KG1 (cell line): ENCODE results near the gene ANKDD1B.
"Not testable (repeated sequence)": the region's sequence is repeated elsewhere in the genome, so short reads cannot be mapped to it uniquely, and the experiment has no call there.

Experiments used
- DNase-seq: peaks from one replicate; lab custom pipeline; 2025; lab: John Stamatoyannopoulos, UW

ANKDD1B gene

DNA sequence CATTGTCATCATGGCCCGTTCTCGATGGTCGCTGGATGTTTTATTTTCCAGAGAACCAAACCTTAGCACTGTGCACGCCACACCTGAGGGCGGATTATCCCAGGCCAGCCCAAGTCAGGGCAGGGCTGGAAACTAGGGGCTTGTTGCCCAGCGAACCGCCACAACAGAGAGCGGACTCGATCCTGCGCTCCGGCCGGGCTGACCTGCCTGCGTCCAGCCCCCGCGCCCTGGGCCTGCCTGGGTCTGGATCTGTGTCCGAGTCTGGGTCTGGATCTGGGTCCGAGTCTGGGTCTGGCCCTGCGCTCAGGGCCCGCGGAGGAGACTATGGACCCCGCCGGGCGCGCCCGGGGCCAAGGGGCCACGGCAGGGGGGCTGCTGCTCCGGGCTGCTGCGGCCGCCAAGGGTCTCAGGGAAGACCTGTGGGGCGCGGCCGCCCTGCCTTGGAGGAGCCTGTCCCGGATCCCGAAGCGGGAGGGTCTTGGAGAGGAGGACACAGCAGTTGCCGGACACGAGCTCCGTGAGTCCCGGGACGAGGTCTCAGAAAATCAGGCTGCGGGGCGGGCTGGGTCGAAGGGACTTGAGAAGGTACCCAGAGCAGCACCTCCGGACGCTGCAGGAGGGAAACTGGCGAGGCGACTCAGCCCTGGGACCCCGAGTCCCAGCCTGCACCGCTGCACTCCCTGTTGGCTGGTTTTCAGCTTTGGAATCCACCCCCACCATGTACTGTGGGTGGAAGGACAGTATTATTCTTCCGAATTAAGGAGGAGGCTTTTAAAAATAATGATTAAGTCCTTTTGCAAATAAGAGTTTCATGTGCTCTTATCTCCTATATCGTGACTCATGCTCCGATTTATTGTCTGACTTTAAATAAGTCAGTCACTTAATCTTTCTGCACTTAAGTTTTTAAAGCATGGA, at the start of gene ANKDD1B:
TSS of gene ANKDD1B (plus strand) at position 143 of the 915 bp plus-strand sequence. CDS start at position 325, 182 bp downstream.
- DNase-seq: no peak

DNA sequence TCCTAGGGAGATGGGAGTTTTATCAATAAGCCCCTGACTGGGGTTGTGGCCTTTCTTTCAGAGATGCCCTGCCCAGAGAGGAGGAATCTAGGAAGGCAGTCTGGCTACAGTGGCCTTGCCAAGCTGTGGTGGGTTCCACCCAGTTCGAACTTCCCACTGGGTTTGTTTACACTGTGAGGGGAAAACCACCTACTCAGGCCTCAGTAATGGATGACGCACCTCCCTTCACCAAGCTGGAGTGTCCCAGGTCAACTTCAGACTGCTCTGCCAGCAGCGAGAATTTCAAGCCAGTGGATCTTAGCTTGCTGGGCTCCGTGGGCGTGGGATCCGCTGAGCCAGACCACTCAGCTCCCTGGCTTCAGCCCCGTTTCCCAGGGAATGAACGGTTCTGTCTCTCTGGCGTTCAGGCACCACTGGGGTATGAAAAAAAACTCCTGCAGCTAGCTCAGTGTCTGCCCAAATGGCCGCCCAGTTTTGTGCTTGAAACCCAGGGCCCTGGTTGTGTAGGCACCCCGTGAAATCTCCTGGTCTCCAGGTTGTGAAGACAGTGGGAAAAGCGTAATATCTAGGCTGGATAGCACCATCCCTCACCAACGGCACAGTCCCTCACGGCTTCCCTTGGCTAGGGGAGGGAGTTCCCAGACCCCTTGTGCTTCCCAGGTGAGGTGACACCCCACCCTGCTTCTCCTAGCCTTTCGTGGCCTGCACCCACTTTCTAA, 45.1 kb upstream of the ANKDD1B start:
- DNase-seq: not testable (repeated sequence)

GRCh38 chr5:75566710-75567309, 44.4 kb upstream of the ANKDD1B start:
- DNase-seq: peak; percentile 71

DNA sequence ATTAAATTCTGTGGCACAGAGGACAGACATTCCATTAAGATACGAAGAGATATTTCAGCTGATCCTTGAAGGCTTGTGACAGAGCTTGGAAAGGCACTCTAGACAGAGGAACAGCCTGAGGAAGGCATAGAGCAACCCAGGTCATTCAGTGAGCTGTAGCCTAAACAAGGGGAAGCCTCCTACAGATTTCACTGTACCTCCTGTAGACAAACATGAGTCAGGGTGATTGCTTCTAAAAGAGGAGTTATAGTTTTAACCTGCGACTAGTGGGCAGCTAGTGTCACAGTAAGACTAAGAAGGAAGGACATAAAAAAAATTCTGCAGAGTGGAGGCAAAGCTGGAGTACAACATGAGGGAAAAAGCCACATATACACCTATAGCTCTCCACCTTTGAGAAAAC, 43.5 kb upstream of the ANKDD1B start:
- peak; percentile 60 for DNase-seq

DNA sequence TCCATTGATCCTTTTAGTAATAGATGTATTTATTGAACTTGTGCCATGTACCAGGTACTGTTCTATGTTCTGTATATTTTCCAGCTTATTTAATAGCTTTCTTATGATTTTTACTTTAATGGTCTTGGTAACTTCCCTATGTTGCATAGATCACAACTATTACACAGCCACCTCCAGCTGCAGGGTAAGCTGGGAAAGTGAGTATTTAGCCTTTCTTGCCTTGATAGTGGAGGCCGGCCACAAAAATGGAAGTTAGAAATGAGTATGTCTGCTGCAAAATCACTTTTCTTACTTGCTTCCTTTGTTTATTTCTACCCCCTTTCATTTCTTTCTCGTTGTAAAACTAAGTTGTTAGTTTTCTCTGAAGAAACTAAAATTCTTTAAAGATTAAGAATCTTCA, 43.1 kb upstream of the ANKDD1B start:
- DNase-seq: no peak

DNA sequence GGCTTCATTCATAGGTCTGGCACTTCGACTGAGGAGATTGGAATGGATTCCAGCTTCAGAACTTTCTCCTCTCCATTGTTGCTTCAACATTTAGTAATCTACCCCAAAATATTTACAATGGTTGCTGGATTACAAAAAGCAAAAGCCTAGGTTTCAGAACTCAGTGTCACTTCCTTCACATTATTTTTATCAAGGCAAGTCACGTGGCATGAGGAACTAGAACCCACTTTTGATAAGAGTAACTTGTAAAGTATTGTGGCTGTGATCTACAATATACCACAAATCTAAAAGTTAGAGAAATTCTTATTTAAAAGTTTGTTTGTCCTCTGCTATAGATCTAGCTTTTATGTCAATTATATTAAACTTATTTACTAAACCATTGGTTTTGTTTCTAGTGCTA, 39.7 kb upstream of the ANKDD1B start:
- DNase-seq: no peak

DNA sequence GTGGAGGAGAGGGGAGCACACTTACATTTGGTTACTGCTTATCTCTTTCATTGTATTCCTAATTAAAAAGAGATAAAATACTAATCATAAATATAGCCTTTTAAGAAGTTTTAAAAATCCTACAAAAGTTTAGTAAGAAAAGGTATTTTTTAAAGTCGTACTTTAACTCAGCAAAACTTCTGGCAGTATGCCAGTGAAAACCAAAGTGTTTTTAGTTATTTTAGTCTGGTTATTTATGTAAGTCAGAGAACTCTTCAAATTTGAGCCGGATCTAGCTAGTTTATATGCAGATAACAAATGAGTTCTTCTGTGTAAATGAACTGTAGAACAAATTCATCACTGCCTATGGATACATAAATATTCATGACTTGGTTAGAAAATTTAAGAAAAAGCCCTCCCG, 36.5 kb upstream of the ANKDD1B start:
- DNase-seq: no peak

- DNase-seq: not testable (repeated sequence)
These were observed 33.0 kb upstream of the ANKDD1B start for GRCh38 chr5:75578280-75578679.

DNA sequence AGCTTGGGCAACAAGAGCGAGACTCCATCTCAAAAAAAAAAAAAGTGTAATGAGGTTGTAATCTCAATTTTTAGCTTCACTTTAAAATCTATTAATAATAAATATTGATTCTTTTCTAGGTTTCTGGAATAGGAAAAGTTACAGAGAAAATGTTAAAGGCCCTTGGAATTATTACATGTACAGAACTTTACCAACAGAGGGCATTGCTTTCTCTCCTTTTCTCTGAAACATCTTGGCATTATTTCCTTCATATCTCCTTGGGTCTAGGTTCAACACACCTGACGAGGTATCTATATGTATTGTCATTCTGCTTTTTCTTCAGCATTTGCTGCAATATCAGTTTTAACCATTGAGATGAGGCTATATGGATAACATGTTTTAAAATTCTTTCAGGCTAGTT, 26.6 kb upstream of the ANKDD1B start:
- DNase-seq: no peak

DNA sequence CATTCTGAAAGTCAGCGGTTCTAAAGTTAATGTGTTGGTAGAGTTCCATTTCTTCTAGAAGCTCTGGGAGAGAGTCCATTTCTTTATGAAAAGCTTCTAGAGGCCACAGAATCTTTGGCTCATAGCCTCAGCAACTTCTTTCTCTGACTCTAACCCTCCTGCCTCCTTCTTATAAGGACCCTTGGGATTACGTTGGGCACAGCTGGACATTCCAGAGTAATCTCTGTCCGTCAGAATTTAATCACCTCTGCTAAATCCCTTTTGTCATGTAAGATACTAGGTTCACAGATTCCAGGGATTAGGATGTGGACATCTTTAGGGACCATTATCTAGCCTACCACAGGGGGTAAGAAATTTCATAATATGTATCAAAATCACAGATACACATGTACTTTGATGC, 22.6 kb upstream of the ANKDD1B start:
- no peak for DNase-seq

GRCh38 chr5:75600535-75600934, 10.7 kb upstream of the ANKDD1B start:
- DNase-seq: no peak

GRCh38 chr5:75601567-75601966, 9.7 kb upstream of the ANKDD1B start:
- DNase-seq: no peak

- DNase-seq: no peak
These were observed 9.3 kb upstream of the ANKDD1B start for GRCh38 chr5:75601996-75602395.

DNA sequence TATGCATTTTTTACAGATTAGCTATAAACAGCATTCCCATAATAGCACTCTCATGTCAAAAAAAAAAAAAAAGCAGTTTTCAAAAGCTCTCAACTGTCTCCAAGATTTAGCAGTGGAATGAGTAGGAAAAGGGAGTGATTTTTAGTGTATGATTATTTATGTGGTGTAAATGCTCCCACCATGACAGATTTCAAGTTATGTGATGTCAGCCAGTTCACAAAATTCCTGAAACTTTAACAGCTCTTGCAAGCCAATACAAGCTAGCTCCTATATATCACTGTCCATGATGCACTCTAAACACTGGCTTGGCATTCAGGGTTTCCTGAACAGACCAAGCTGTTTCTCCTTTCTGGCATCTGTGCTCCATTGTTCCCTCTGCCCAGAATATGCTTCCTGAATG, 7.9 kb upstream of the ANKDD1B start:
- no peak for DNase-seq

- no peak for DNase-seq
These were observed 7.4 kb upstream of the ANKDD1B start for GRCh38 chr5:75603821-75604220.

DNA sequence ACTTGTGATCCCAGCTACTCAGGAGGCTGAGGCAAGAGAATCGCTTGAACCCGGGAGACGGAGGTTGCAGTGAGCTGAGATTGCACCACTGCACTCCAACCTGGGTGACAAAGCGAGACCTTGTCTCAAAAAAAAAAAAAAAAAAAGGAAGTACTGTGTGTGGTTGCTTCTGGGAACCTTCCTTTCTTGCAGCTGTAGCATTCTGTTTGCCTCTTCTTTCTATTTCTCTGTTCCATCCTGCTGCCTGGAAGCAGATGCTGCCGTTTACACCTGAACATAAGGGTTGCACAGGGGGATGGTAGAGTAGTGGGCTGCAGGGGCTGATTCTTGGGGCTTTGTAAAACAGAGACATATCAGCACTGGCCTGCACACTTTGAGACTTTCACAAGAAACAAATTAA, 3.9 kb upstream of the ANKDD1B start:
- DNase-seq: not testable (repeated sequence)

DNA sequence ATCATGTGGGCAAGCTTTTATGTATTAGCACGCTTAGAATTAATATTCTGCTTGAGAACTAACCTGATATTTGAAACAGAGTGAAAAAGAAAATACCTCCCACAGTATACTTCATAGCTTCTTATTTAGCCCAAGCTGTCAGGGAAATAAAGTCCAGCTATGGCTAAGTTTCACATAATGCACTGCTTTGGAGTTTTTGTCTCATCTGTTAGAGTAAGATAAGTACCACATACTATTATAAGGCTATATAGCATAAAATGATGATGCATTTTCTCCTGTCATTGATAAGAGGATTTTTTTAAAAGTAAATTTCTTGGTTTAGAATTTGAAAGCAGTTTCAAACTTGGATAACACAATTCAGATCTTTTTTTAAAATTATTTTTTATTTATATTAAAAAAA, 2.4 kb upstream of the ANKDD1B start:
- no peak for DNase-seq

- no peak for DNase-seq
These were observed 1.1 kb upstream of the ANKDD1B start for GRCh38 chr5:75610201-75610600.

GRCh38 chr5:75610859-75611310, 368 bp upstream of the ANKDD1B start:
- not testable (repeated sequence) for DNase-seq

- DNase-seq: no peak
These were observed 945 bp downstream of the ANKDD1B start for GRCh38 chr5:75612226-75612569.

DNA sequence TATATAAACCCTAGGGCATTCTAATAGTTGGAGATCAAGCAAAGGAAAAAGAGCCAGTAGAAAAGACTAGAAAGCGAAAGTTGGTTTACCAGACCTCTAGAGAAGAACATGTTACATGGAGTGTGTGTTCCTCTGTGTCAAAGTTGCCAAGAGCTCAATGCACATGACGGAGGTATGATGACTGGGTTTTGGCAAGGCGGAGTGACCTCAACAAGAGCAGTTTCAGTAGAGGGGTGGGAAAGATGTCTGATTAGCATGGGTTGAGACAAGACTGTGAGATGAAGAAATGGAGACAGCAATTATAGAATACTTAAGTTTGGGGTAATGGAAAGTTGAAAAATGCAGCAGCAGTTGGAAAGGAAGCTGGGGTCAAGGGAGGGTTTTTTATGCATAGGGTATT, 1.6 kb downstream of the ANKDD1B start:
- DNase-seq: no peak

DNA sequence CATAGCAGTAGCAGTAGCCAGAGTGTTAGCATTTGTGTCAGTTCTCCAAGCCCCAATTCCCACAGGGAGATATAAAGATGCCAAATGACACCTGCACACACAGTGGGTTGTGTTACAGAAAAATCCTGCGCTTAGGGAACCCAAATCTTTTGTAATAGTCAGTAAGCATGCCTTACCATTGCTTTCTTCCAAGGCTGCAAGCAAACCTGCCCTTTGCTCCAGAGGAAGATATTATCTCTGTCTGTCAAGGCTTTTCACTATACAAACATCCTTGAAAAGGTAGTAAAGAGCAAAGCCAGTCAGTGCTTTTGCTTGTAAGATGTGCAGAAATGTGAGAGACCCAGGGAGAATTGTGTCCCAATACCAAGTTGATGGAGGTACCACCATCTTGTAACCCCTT, 2.9 kb downstream of the ANKDD1B start:
- DNase-seq: no peak

GRCh38 chr5:75616371-75616881, 5.2 kb downstream of the ANKDD1B start:
- DNase-seq: no peak
